Gastrocnemius medialis (tissue), 4 donors: ENCODE data around the gene SERTAD2. TPM values are rescaled to one million over a fixed set of nuclear protein-coding genes. Genes with fewer than 3 reads are reported as not detected.

Experiments
- ATAC-seq, 2 donors: fragments of 150-250 bp; one replicate each; pipeline ENCODE4 v1.9.1; 2016
- DNase-seq, 2 donors: peaks; one replicate each; pipeline ENCODE4 v3.0.0-alpha.2; 2019
- H3K27ac ChIP-seq, 4 donors: fragments of 200-600 bp; sonication (generic); 1 replicate in 1 of 4; 2 replicates in 3 of 4; pipeline ENCODE4 v1.5.1; 2016 to 2018; ENCODE audit warnings: mild to moderate bottlenecking in 2 of 4, moderate library complexity in 1 of 4
- H3K27me3 ChIP-seq, 3 donors: fragments of 200-600 bp; sonication (generic) in 2 of 3; 1 replicate in 1 of 3; 2 replicates in 2 of 3; pipeline versions ENCODE4 v1.5.1 to v1.6.0; 2016 to 2019; ENCODE audit warnings: mild to moderate bottlenecking in 1 of 3, moderate library complexity in 1 of 3
- H3K36me3 ChIP-seq, 2 donors: fragments of 200-600 bp; sonication (generic) in 1 of 2; one replicate each; pipeline ENCODE4 v1.5.1; 2017 to 2018
- H3K4me1 ChIP-seq, 2 donors: fragments of 200-600 bp; sonication (generic) in 1 of 2; one replicate each; pipeline ENCODE4 v1.5.1; 2016 to 2017; ENCODE audit warnings: mild to moderate bottlenecking in 2 of 2
- H3K4me3 ChIP-seq, 4 donors: fragments of 200-600 bp; sonication (generic) in 3 of 4; 1 replicate in 1 of 4; 2 replicates in 3 of 4; pipeline ENCODE4 v1.5.1; 2016 to 2019; ENCODE audit warnings: mild to moderate bottlenecking in 2 of 4
- H3K9me3 ChIP-seq, 3 donors: fragments of 200-600 bp; sonication (generic) in 2 of 3; 1 replicate in 1 of 3; 2 replicates in 2 of 3; pipeline ENCODE4 v1.5.1; 2016 to 2019
- CTCF ChIP-seq, 5 experiments: fragments of 450-650 bp in 3 of 5; fragments of 200-600 bp in 2 of 5; sonication (generic) in 2 of 5; IDR thresholded peaks in 4 of 5; conservative IDR thresholded peaks in 1 of 5; 1 replicate in 4 of 5; 2 replicates in 1 of 5; pipeline ENCODE4 v1.5.1; 2016 to 2019; ENCODE audit warnings: antibody characterized with exemption in 5 of 5, mild to moderate bottlenecking in 3 of 5, moderate library complexity in 3 of 5
- POLR2A ChIP-seq, 2 donors: fragments of 450-650 bp; IDR thresholded peaks; one replicate each; pipeline ENCODE4 v1.6.1; 2017; ENCODE audit warnings: antibody characterized with exemption in 2 of 2, mild to moderate bottlenecking in 2 of 2, moderate library complexity in 2 of 2
- in situ Hi-C, 4 donors: fragments of 200-750 bp; cut with MboI; loops; one replicate each; pipeline versions ENCODE4 v1.15.0 to v1.8.0; 2017; ENCODE audit warnings: low sequenced_read_pairs in 4 of 4
- intact Hi-C: fragments of 100-400 bp; cut with DNase I; formaldehyde crosslinking; loops from one replicate; pipeline ENCODE4 v1.15.1; 2023; ENCODE audit warnings: low total_unique reads
- total RNA-seq, 4 donors: library from RNA; depleted of rRNA; stranded (reverse); fragments of >200 nt; gene quantifications; one replicate each; pipeline versions ENCODE4 v1.1.0 to v1.2.3, GENCODE V29; 2016

SERTAD2 gene
- total RNA-seq, 4 donors from 2014 or later = 7.3 to 10.6 (median 8.7) TPM

DNA sequence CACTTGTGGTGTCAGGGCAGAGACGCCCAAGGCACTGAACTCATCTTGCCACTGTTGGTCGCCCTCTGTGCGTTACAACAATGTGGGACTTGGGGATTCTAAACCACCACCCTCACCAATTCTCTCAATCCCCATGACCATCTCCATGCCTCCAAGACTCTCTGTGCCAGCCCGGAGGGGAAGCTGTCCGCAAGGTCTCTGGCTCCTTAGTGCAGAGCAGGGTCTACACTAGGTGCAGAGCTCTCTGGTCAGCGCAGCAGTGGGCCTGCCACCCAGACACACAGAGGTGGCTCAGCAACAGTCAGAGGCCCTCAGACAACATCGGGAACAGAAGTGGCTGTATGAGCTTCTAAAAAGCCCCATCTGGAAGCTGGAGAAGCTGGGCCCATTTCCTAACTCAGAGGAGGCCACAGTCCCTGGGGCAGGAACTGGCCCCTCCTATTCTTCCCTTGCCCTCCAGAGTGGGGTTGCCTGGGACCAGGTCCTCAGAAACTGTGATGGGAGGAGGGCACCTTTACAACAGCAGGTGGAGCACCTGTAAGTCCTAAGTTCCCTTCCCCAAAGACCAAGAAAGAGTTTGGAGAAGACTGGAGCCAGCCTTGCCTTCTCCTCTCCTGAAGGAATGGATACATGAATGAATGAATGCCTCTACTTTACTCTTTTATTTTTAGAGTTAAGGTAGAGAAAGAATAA, 37.7 kb downstream of the SERTAD2 start:
- TF ChIP-seq CTCF (IDR thresholded peaks at IDR 0.05 in 4 of 5, conservative IDR thresholded peaks at IDR 0.05 in 1 of 5) = no peak
- TF ChIP-seq POLR2A (IDR thresholded peaks at IDR 0.05) = no peak
- Histone ChIP-seq H3K9me3 (no peaks in the 10 kb centered on the region), H3K27me3 (no peaks in the 10 kb centered on the region), H3K36me3 (no peaks in the 10 kb centered on the region), H3K4me1 (no peaks in the 10 kb centered on the region), H3K4me3 (no peak overlapping the region), H3K27ac (no peak overlapping the region)
- no peak for ATAC-seq
- intact Hi-C loops (no loop called here), in situ Hi-C loops (loop anchor here in 1 of 4 donors (25.0 kb wide), 1 partner anchor 246 kb away; no protein-coding TSS in a partner anchor)
- DNase-seq = no peak

DNA sequence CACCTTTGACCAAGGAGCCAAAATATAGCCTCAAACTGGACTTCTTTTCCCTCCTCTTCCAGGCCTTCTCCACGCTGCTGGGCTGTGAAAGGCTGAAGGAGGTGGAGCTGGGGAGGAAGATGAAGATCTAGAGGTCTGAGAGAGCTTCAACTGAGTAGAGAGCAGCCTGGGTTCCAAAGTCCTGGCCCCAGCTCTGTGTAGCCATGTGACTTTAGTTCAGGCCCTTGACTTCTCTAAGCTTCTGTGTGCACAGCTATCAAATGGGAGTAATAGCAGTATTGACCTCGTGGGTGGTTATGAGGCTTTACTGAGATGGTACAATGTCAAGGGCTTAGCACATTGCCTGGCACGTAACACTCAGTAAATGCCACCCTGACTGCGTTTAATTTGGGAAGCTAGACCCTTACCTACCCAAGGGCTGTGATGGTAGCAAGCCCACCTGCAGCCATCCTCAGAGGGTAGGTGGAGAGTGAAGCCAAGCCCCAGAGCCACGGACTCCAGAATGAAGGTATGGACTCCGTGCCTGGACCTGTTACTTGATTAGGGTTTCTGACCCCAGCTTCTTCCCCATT, 38.4 kb downstream of the SERTAD2 start:
- H3K4me1 ChIP-seq = no peaks in the 10 kb centered on the region
- in situ Hi-C loops (loop anchor here in 1 of 4 donors (25.0 kb wide), 1 partner anchor 247 kb away; no protein-coding TSS in a partner anchor), intact Hi-C loops (no loop called here)
- ATAC-seq = no peak
- DNase-seq = no peak
- no peak overlapping the region for H3K27ac ChIP-seq
- H3K4me3 ChIP-seq = no peak overlapping the region
- H3K9me3 ChIP-seq = no peaks in the 10 kb centered on the region
- H3K27me3 ChIP-seq = no peaks in the 10 kb centered on the region
- no peaks in the 10 kb centered on the region for H3K36me3 ChIP-seq
- TF ChIP-seq CTCF (IDR thresholded peaks at IDR 0.05 in 4 of 5, conservative IDR thresholded peaks at IDR 0.05 in 1 of 5) = no peak
- TF ChIP-seq POLR2A (IDR thresholded peaks at IDR 0.05) = no peak

- Histone ChIP-seq H3K4me3 (no peak overlapping the region), H3K27ac (no peak overlapping the region), H3K4me1 (peaks cover 4 to 5% of the 10 kb centered on the region in 2 donors), H3K36me3 (no peaks in the 10 kb centered on the region), H3K9me3 (no peaks in the 10 kb centered on the region), H3K27me3 (no peaks in the 10 kb centered on the region)
- TF ChIP-seq POLR2A (IDR thresholded peaks at IDR 0.05) = no peak
- TF ChIP-seq CTCF (IDR thresholded peaks at IDR 0.05 in 4 of 5, conservative IDR thresholded peaks at IDR 0.05 in 1 of 5) = no peak
- DNase-seq (no peak), ATAC-seq (no peak)
- intact Hi-C loops = no loop called here
- in situ Hi-C loops = loop anchor here in 1 of 4 donors (25.0 kb wide), 1 partner anchor 249 kb away; no protein-coding TSS in a partner anchor
Observed at GRCh38 chr2:64613276-64613675, 40.4 kb downstream of the SERTAD2 start.

DNA sequence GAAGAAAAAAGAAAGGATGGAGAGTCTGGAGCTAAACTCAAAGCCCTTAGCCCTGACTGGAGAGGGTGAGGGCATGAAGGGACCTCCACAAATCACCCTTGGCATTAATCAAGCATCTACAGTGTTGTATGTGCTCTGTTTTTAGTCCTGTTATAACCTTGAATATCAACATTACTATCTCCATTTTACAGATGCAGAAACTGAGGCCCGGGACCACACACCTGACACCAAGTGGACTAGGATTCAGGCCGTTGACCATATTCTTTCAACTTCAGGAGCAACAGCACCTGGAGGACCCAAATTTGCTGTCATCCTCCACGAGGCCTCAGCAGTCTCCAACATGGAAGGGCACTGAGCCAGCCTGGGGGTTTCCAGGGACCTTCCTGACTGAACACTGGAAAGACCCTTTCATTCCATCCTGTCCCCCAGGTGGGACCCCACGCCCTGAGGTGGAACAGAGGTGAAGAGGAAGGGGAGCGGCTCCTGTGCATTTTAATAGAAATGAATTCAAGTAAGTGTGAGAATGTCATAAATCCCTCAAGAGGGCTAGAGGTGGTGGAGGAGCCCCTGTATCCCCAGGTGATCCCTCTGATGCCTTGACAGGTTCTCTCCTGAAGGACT, 41.0 kb downstream of the SERTAD2 start:
- in situ Hi-C loops (loop anchor here in 1 of 4 donors (25.0 kb wide), 1 partner anchor 250 kb away; no protein-coding TSS in a partner anchor), intact Hi-C loops (no loop called here)
- Histone ChIP-seq H3K27me3 (no peaks in the 10 kb centered on the region), H3K27ac (no peak overlapping the region), H3K36me3 (no peaks in the 10 kb centered on the region), H3K4me3 (no peak overlapping the region), H3K4me1 (peaks cover 4 to 5% of the 10 kb centered on the region in 2 donors), H3K9me3 (no peaks in the 10 kb centered on the region)
- DNase-seq = no peak
- no peak for ATAC-seq
- TF ChIP-seq CTCF (IDR thresholded peaks at IDR 0.05 in 4 of 5, conservative IDR thresholded peaks at IDR 0.05 in 1 of 5) (no peak), POLR2A (IDR thresholded peaks at IDR 0.05) (no peak)
